Aorta (tissue), 5 donors: ENCODE results near the gene CLEC2D. TPM values are rescaled to one million over a fixed set of nuclear protein-coding genes. Genes with fewer than 3 reads are reported as not detected.
"Not testable (repeated sequence)": the region's sequence is repeated elsewhere in the genome, so short reads cannot be mapped to it uniquely, and the experiment has no call there.

ENCODE experiments used
- ATAC-seq: fragments of 200-7000 bp; cut with Tn5 transposase; one replicate; pipeline ENCODE4 v1.9.1; 2022; ENCODE audit warnings: moderate library complexity; ENCODE audit not compliant: low FRiP score
- DNase-seq, 2 donors: peaks; one replicate each; pipeline ENCODE4 v3.0.0-alpha.2; 2020
- H3K27ac ChIP-seq, 2 donors: one replicate each; pipeline ENCODE4 v1.5.1; 2013; ENCODE audit warnings: low read length in 2 of 2, mild to moderate bottlenecking in 2 of 2, moderate library complexity in 2 of 2, control low read depth in 1 of 2, inconsistent platforms in 1 of 2, low read depth in 1 of 2
- H3K27me3 ChIP-seq, 2 donors: one replicate each; pipeline ENCODE4 v1.6.1; 2013; ENCODE audit warnings: control low read depth in 1 of 2, low read length in 1 of 2, mild to moderate bottlenecking in 1 of 2, moderate library complexity in 1 of 2; ENCODE audit not compliant: insufficient read depth in 2 of 2, control insufficient read depth in 1 of 2
- H3K36me3 ChIP-seq, 2 donors: one replicate each; pipeline ENCODE4 v1.6.1; 2013; ENCODE audit warnings: control low read depth in 1 of 2, low read length in 1 of 2, mild to moderate bottlenecking in 1 of 2; ENCODE audit not compliant: insufficient read depth in 2 of 2, control insufficient read depth in 1 of 2
- H3K4me1 ChIP-seq, 2 donors: one replicate each; pipeline ENCODE4 v1.6.1; 2013; ENCODE audit warnings: low read length in 2 of 2, control low read depth in 1 of 2, mild to moderate bottlenecking in 1 of 2, moderate library complexity in 1 of 2; ENCODE audit not compliant: insufficient read depth in 2 of 2, control insufficient read depth in 1 of 2
- H3K4me3 ChIP-seq, 2 donors: one replicate each; pipeline ENCODE4 v1.5.1; 2013; ENCODE audit warnings: low read length in 2 of 2, control low read depth in 1 of 2, mild to moderate bottlenecking in 1 of 2
- H3K9me3 ChIP-seq: one replicate; pipeline ENCODE4 v1.6.1; 2013; ENCODE audit warnings: mild to moderate bottlenecking, low read length; ENCODE audit not compliant: control insufficient read depth
- WGBS, 2 donors: extraction: QIAGEN DNeasy Blood & Tissue Kit; methylation state at CpG; one replicate each; pipeline ENCODE4 v1.1.7; 2013; 5-methylcytosine and 5-hydroxymethylcytosine counted together
- intact Hi-C, 2 donors: fragments of 100-400 bp; cut with DNase I; formaldehyde crosslinking; loops; one replicate each; pipeline versions ENCODE4 v1.14.2 to v1.15.0; 2022
- polyA plus RNA-seq, 2 donors: library from polyadenylated mRNA; stranded (reverse); fragments of 200-250 nt; gene quantifications; one replicate each; pipeline ENCODE4 v1.2.3, GENCODE V29; 2013
- total RNA-seq, 2 donors: library from RNA; stranded (reverse); fragmentation: NEBNext Ultra II Directional; extraction: Animal tissue kit (Norgen Biotek cat#: 25700); gene quantifications; one replicate each; pipeline ENCODE4 v1.2.1, GENCODE V29; 2021
- donor health status: healthy with polysubstance abuse.
- donor health status: Bipolar disorder and iron deficiency.
- donor health status: DM: no; HTN: no; CAD: no.
- donor health status: DM: no; HTN: no; CAD: no.
- donor health status: DM: yes; HTN: yes; CAD: no.

The CLEC2D gene
- total and polyA plus RNA-seq, 4 donors = 0.25 to 36.5 (median 9.5) TPM

DNA sequence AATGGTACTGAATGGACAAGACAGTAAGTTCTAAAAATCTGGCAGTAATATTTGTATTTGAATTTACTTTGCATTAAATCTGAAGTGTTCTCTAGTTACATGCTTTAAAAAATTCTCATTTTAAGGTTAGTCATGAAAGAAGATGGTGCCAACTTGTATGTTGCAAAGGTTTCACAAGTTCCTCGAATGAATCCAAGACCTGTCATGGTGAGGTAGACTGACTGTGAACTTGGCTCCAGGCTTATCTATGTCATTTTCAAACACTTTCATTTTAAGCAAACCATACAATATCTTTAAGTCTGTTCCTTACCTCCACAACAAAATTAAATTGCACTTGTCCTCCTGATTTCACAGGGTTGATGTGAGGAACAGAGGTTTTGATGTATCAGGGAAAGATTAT lies 23.4 kb downstream of the CLEC2D start:
- Histone ChIP-seq H3K36me3 (peaks cover 0 to 2% of the 10 kb centered on the region in 2 donors), H3K27ac (no peak overlapping the region), H3K4me3 (no peak overlapping the region), H3K27me3 (no peaks in the 10 kb centered on the region), H3K4me1 (no peaks in the 10 kb centered on the region), H3K9me3 (no peaks in the 10 kb centered on the region)
- intact Hi-C loops = no loop called here
- no peak for ATAC-seq
- 86% methylated on average over 1 of the region's 1 CpG for WGBS, 2 donors
- no peak for DNase-seq

DNA sequence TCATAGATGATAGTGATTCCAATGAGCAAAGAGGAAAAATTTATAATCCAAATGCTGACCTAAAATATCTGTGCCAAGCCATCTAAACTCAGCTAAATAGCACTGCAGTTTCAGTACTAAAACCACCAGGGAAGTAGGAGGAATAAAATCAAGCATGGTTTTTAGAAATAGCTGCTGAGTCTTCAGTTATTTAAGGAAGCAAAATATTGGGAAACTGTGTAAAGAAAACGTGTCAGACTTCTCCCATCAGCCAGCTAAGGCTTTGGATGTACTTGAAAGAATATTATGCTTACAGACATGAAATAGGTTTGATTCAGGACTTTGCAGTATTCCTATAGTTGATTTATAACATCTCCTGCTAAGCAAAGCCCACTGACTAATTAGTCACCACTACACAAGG lies 24.7 kb downstream of the CLEC2D start:
- intact Hi-C loops = no loop called here
- Histone ChIP-seq H3K36me3 (peaks cover 0 to 2% of the 10 kb centered on the region in 2 donors), H3K27ac (no peak overlapping the region), H3K4me3 (no peak overlapping the region), H3K9me3 (no peaks in the 10 kb centered on the region), H3K4me1 (no peaks in the 10 kb centered on the region), H3K27me3 (no peaks in the 10 kb centered on the region)
- DNase-seq (no peak), ATAC-seq (no peak)
- 56 to 72% methylated on average over 1 of the region's 1 CpG for WGBS, 2 donors

DNA sequence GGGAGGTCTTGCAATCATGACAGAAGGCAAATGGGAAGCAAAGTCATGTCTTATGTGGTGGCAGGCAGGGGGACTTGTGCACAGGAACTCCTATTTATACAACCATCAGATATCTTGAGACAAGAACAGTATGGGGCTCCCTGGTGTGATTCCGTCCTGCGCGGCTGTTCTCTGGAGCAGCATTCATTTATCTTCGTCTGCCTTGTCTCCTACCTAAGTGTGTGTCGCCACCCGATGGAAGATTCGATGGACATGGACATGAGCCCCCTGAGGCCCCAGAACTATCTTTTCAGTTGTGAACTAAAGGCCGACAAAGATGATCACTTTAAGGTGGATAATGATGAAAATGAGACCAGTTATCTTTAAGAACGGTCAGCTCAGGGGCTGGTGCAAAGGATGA lies 25.6 kb downstream of the CLEC2D start:
- WGBS, 2 donors = 91 to 96% methylated on average over 9 of the region's 9 CpGs
- H3K9me3 ChIP-seq, H3K27me3 ChIP-seq, H3K4me1 ChIP-seq, H3K36me3 ChIP-seq, intact Hi-C loops, ATAC-seq, DNase-seq, H3K27ac ChIP-seq, H3K4me3 ChIP-seq: not testable (repeated sequence)

DNA sequence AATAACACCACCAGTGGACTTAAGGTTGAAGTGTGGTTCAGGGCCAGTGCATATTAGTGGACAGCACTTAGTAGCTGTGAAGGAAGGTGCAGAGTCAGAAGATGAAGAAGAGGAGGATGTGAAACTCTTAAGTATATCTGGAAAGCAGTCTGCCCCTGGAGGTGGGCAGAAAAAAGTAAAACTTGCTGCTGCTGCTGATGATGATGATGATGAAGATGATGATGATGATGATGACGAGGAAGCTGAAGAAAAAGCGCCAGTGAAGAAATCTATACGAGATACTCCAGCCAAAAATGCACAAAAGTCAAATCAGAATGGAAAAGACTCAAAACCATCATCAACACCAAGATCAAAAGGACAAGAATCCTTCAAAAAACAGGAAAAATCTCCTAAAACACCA lies 26.1 kb downstream of the CLEC2D start:
- H3K27ac ChIP-seq, intact Hi-C loops, ATAC-seq, H3K9me3 ChIP-seq, H3K36me3 ChIP-seq, H3K4me3 ChIP-seq, H3K4me1 ChIP-seq, DNase-seq, H3K27me3 ChIP-seq: not testable (repeated sequence)
- 97 to 99% methylated on average over 3 of the region's 3 CpGs for WGBS, 2 donors

DNA sequence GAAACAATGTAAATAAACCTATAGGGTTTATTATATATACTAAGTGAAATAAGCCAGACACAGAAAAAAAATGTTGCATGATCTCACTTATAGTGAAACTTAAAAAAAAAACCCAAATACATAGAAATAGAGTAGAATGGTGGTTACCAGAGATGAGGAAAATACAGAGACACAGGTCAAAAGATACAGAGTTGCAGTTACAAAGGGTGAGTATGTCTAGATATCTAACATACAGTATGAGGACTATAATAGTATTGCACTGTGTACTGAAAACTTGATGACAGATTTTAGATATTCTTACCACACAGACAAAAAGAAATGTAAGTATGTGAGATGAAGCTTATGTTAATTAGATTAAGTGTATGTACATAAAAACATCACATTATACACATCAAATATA lies 28.1 kb downstream of the CLEC2D start:
- H3K9me3 ChIP-seq = peaks cover 2% of the 10 kb centered on the region
- intact Hi-C loops = no loop called here
- H3K27ac ChIP-seq = no peak overlapping the region
- no peaks in the 10 kb centered on the region for H3K27me3 ChIP-seq
- peaks cover 0 to 2% of the 10 kb centered on the region in 2 donors for H3K36me3 ChIP-seq
- no peaks in the 10 kb centered on the region for H3K4me1 ChIP-seq
- H3K4me3 ChIP-seq = no peak overlapping the region
- DNase-seq (no peak), ATAC-seq (no peak)

DNA sequence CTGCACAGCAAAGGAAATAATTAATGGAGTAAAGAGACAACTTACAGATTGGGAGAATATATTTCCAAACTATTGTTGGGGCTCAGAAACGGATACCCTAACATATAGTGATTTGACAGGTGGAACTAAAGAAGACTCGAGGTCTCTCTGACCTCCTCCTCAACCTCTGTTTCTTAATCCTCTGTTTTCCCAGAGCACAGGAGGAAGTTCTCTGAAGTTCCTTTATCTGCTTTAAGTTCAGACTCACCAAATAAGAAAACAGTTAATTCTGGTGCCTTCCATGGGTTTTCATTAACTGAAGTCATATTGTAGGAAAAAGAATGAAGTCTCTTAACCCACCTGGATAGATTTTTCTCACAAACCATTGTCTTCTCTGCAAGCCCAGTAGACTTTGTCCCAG lies 29.2 kb downstream of the CLEC2D start:
- 82 to 87% methylated on average over 2 of the region's 2 CpGs for WGBS, 2 donors

DNA sequence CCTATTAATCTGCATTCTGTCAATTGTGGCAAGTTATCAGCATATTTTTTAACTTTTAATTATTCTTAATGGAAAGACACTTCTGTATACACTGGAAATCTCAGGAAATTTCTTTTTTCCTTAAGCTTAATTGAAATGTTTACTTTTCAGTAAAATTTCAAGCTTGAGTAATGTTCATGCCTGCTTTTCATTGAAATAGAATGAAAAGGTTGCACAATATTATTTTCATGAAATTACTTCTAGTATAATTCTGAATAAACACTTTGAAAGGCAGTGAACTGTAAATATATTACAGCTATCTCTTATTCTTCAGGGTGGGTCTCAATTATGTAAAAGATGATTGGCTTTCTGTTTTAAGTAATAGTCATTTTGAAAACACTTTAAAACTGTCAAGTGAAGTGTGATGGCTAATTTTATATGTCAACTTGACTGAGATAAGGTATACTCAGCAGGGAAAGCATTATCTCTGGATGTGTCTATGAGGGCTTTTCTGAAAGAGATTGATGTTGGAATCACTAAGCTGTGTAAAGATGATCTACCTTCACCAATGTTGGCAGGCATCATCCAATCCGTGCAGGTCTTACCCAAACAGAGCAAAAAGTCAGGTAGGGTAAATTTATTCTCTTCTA lies 29.9 kb downstream of the CLEC2D start:
- Histone ChIP-seq H3K4me1 (no peaks in the 10 kb centered on the region), H3K36me3 (peaks cover 0 to 2% of the 10 kb centered on the region in 2 donors), H3K27me3 (no peaks in the 10 kb centered on the region), H3K4me3 (no peak overlapping the region), H3K27ac (no peak overlapping the region), H3K9me3 (peaks cover 2% of the 10 kb centered on the region)
- no peak for DNase-seq
- intact Hi-C loops = no loop called here
- no peak for ATAC-seq
- 68 to 71% methylated on average over 1 of the region's 1 CpG for WGBS, 2 donors

More for the DNA sequence above, 29.2 kb downstream of the CLEC2D start:
- Histone ChIP-seq H3K4me3 (no peak overlapping the region), H3K4me1 (no peaks in the 10 kb centered on the region), H3K9me3 (peaks cover 2% of the 10 kb centered on the region), H3K36me3 (peaks cover 0 to 2% of the 10 kb centered on the region in 2 donors), H3K27me3 (no peaks in the 10 kb centered on the region), H3K27ac (no peak overlapping the region)
- DNase-seq (no peak), ATAC-seq (no peak)
- intact Hi-C loops = no loop called here

DNA sequence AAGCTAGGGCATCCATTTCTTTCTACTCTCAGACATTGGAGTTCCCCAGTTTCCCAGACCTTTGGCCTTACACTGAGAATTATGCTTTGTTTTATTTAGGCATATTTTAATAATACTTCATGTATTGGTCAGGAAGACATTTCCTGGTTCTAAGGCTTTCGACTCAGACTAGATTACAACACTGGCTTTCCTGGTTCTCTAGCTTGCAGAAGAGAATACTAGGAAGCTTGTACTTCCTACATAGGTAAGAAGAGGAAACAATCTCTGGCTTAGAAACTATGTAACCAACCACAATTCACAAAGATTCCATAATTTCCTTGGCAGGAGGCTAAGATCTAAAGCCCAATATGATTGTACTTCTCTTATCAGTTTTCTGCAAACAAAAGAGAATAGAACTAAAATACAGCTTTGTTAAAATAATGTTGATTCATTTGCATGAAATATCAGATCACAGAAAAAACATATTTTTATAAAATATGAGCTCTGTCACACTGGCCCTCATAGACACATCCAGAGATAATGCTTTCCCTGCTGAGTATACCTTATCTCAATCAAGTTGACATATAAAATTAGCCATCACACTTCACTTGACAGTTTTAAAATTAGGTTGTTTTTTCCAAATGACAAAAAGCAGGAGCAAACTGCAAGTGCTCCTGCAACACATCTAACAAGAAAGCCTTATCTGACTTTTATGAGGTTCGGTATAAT lies 30.5 kb downstream of the CLEC2D start:
- DNase-seq (no peak), ATAC-seq (no peak)
- peaks cover 2% of the 10 kb centered on the region for H3K9me3 ChIP-seq
- intact Hi-C loops = no loop called here
- WGBS, 2 donors = 50 to 59% methylated on average over 2 of the region's 2 CpGs
- no peaks in the 10 kb centered on the region for H3K4me1 ChIP-seq
- peaks cover 0 to 2% of the 10 kb centered on the region in 2 donors for H3K36me3 ChIP-seq
- no peak overlapping the region for H3K27ac ChIP-seq
- H3K4me3 ChIP-seq = no peak overlapping the region
- H3K27me3 ChIP-seq = no peaks in the 10 kb centered on the region

DNA sequence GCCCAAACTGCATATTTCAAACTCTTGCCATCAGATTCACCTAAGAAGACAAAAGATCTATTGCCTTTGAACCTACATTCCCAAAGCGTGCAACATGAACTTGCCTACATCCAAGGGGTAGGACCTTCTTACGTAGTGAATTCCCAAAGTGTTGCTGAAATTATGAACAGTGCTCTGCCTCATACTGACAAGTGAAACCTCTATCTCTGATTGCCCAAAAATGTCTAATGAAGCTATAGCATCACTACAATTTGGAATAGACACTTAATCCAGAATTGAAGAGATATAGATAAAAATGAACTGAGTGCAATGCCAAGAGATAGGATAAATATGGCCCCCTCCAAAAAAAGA lies 31.1 kb downstream of the CLEC2D start:
- Histone ChIP-seq H3K36me3 (no peaks in the 10 kb centered on the region), H3K4me1 (no peaks in the 10 kb centered on the region), H3K4me3 (no peak overlapping the region), H3K27ac (no peak overlapping the region), H3K9me3 (peaks cover 2% of the 10 kb centered on the region), H3K27me3 (no peaks in the 10 kb centered on the region)
- ATAC-seq = no peak
- 65 to 83% methylated on average over 2 of the region's 2 CpGs for WGBS, 2 donors
- DNase-seq = no peak
- intact Hi-C loops = no loop called here
